NCI-H345 treated with DMSO at 0.1 percent for 48 hours (cell line): Measurements from ENCODE around the gene MAP2K6.

Source experiments
- DNase-seq: peaks from one replicate; lab custom pipeline; 2025; ENCODE audit not compliant: unreplicated experiment; lab: John Stamatoyannopoulos, UW

Gene MAP2K6

DNA sequence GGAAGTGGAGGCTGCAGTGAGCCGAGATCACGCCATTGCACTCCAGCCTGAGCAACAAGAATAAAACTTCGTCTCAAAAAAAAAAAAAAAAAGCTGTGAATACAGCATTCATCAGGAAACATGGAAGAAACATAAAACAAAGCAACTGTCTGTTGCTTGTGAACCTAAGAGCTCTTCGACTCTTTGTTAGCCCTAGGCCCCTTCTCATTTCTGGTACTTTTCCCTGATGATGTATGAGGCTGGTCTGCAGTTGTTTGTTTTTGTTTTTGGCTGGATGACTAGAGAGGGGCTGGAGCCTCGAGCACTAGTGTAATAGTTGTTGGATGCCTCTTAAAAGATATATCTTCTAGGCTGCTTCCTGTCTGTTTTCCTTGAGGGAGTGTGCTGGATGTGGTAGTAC lies 113.5 kb downstream of the MAP2K6 start:
- DNase-seq = no peak

DNA sequence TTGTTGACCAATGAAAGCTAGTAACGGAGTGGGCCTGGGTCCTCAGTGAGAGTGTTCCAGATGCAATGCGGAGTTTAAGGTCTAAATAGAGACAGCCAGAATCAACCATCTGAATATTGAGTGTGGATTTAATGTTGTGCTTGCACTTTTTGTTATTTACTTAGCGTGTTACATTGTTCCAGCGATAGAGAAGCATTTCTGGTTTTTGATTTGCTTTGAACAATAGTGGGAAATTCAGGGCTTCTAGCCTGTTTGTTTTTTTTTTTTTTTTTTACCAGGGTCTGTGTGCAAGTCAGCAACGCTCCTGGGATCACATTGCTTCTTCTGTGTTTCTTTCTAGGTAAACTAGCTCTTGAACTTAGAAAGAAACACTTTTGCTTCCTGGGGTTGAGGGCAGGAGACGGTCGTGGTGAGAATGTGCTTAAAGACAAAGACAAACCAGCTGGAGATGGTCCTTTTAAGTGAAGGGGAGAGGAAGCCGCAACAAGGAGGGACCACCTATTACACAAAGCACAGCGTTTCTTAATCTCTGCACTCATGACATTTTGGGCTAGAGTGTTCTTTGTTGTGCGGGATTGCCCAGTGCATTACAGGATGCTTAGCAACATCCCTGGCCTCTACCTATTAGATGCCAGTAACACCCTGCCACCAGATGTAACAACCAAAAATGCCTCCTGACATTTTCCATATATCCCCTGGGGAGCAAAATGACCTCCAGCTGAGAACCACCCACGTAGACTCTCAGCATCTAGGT lies 119.2 kb downstream of the MAP2K6 start:
- no peak for DNase-seq

DNA sequence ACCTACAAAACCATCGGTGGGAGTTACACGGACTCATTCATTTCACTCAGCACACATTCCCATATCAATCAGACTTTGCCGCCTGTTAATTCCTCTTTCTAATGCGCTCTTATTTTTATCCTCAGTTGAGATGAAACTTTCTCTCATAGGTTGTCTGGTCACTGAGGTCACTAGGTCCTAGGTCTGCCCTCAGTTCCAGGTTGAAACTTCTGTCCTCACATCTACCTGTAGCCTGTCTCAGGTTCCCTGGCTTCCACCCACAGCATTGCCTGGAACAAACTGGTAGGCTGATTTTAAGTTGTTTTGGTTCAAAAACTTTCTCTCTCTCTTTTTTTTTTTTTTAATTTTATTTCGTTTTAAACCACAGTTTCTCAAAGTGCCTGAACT lies 119.7 kb downstream of the MAP2K6 start:
- DNase-seq = no peak

DNA sequence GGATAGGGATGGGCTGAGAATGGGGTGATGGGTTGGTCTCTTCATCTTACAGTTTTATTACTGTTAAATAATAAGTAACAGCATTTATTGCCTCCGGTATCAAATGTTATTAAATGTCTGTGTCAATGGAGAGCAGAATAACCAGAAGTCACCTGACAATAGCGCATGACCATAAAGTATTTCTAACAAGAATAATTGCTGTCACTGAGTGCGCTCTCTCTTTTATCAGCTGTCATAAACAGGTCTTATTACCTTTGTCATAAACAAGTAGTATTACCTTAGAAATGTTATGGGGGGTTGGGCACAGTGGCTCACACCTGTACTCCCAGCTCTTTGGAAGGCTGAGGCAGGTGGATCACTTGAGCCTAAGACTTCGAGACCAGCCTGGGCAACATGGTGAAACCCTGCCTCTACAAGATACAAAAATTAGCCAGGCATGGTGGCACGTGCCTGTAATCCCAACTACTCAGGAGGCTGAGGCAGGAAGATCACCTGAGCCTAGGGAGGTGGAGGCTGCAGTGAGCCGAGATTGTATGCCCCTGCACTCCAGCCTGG lies 120.6 kb downstream of the MAP2K6 start:
- DNase-seq = no peak

DNA sequence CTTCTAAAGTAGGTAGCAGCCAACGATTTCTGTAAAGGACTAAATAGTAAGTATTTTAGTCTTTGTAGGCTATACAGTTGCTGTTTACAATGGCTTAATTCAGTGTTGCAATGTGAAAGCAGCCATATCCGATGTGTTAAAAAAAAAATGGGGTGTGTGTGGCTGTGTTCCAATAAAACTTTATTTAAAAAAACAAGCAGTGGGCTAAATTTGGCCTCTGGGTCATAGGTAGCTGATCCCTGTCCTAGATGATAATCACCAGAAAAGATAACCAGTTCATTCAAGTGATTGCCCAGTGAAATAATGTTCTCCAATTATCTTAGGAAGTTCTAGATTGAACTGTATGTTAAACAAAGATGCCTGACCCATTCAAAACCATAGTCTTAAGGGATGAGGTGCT lies 124.3 kb downstream of the MAP2K6 start:
- no peak for DNase-seq

DNA sequence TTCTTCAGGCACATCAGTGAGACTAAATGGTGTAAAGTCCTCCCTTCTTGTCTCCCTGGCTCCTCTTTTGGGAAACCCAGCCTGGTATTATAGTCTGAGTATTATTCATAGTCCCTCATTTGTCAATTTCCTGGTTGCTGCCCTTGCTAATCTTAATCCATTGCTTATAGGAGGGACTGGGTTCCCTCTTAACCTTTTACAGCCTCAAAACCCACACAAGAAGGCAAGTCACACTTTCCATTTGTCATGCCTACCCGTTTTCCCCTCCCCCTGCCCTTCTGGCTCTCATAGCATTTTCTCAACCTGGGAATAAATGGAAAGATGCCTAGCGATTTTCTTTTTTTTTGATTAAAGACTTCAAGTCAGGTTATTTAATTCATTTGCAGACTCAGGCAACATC lies 124.8 kb downstream of the MAP2K6 start:
- no peak for DNase-seq

DNA sequence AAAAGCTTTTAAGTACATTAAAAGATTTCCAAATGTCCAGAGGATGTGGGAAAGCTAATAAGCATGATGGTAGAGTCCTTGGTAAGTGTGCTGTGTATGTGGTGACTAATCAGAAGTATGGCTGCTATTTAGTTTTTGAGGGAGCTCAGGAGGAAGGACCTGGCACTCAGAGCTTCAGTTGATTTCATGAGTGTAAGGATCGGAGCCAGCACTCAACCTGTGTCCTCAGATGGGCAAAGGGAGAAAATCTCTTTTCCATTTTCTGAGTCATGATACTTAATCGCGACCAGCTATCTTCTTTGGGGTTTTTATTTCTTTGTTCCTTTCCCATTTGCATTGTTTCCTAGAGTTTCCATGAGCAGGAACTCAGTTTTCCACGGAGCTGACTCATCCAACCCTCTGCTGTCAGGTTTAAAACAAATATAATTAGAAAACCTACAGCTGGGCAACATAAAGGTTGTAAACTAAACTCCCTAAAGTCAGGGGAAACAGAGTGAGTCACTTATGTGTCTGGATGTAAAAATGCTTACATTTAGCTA lies 125.4 kb downstream of the MAP2K6 start:
- no peak for DNase-seq

DNA sequence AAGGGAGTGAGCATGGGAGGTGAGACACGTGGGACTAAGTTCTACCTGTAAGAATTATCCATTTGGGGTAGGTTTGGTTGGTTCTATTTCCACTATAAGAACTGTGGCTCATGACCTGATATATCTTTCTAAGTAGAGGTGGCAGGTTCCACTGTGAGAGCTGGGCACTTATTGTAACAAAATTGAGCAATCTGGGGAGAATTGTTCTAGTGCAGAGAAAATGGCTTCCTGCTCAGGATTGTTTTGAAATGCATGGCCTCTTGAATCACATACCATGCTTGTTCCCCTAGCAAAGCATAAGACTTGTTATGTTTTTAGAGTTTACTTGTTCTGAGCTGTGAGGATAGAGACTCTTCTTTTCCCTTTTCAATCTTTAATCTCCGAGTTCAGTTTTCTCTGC lies 125.9 kb downstream of the MAP2K6 start:
- DNase-seq = no peak

DNA sequence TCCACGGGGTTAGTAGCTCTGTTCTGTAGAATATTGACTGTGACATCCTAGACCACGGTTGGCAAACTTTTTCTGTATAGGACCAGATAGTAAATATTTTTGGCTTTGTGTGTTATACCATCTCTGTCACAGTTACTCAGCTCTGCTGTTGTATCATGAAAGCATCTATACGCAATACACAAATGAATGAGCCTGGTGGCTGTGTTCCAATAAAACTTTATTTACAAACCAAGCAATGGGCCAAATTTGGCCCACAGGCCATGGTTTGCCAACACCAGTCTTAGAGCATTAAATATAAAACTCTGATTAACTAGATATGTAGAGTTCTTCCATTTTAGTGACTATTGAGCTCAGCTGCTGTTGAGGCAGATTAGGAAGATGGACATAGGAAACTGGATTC lies 132.7 kb downstream of the MAP2K6 start:
- DNase-seq = no peak

DNA sequence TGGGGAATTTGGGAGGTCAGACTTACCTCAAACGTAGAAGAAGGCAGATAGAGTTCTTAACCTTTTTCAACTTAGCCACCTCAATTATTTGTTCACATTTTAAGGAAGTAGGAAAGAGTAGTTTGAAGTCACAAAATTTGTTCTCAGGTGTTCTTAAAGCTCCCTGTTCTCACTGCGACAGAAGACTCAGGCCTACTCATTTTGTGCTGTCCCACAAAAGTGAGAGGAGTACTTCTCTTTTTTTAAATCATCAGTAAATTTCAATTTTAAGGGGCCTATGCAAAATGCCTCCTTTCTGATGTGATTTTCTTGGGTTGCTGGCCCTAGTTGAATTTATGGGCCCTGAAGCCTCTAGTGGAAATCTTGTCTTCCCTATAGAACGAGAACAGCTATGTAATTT lies 133.4 kb downstream of the MAP2K6 start:
- no peak for DNase-seq

DNA sequence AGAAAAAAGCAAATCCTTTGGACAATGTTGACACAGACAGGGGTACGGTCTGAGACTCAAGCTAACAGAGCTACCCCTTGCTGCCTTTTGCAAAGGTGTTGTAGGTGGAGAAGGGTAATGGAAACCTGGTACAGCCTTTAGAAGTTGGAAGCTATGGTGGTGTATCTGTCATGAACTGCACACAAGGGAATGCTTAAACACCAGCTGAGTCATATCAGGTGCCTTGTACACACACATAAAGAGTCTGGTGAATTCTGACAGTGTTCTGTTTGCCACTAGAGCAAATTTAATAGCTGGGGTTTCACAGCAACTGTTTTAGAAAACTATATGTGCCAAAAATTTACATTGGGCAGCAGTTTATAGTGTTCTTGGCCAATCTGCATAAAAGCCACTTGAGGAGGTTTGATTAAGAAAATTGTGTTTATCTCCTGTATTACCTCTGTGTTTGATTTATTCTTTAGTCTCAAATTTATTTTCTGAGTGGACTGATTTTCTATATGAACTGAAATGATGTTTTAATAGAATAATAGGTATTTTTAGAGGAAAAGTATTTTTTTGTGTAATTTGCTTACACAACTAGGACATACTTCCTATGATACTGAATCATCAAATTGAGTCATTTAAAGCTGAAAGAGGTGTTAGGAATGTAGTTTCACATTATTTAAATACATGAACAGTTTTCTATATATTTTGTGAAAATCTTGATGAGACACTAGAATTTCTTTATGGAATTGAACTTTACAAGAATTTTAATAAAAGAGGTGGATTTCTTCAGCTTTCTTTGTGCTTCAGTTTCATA lies 136.9 kb downstream of the MAP2K6 start:
- no peak for DNase-seq

DNA sequence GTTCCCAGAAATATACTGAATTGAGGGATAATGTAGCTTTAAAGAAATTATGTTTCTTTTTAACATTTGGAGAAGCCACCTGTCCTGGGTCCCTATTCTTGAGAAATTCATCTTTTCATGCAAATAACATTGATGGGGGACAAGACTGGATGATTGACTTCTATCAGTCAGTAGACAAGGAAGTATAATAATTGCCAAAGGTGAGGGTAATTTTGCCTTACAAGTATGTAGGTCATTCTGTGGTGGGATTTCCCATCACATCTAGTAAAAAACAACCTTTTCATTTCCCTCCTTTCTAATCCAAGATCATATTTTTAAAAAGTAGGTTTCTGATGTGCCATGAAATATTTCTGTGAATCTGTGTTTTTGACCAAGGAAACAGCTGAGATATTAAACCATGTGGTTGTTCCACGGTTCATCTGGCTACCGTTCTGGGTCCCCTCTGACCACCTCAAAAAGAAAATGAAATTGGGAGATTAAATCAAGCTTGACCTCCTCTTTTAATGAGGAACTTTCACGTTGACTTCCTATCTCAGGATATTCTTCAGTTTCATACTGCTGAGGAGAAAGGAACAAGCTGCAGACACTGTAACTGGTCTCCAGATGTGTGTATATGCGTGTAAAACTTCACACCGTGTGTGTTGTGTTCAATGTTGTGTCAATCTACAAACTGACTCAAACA lies 138.6 kb downstream of the MAP2K6 start:
- no peak for DNase-seq

DNA sequence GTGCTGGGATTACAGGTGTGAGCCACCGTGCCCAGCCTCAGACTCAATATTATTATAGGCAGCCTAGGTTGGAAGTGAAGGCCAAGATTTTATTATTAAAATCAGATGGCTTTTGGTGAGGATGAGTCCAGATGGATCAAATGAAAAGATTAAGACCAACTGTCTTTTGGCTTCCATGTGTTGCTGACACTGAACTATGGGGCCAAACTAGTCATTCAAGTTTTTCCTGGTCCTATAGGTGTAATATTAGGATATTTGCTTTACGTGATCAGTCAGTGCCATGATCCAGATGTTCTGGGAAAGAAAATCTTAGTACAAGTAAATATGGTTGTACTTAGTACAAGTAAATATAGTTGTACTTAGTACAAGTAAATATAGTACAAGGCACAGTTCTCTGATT lies 140.6 kb downstream of the MAP2K6 start:
- no peak for DNase-seq

DNA sequence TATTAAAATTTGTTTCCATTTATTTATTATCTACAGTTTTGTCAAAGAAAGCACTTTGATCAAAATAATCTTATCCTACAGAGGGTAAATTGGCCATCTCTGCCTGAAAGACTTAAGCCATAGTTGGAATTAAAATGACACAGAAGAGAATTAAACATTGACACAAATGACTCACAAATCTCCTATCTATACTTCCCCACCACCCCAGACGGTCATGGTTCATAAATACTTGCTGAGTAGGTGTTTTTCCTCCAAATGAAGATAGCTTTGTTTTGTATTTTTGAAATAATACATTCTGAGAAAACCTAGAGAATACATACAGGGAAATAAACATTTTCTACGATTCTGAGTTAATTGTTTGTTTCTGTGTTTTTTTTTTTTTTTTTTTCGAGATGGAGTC lies 142.8 kb downstream of the MAP2K6 start:
- no peak for DNase-seq

DNA sequence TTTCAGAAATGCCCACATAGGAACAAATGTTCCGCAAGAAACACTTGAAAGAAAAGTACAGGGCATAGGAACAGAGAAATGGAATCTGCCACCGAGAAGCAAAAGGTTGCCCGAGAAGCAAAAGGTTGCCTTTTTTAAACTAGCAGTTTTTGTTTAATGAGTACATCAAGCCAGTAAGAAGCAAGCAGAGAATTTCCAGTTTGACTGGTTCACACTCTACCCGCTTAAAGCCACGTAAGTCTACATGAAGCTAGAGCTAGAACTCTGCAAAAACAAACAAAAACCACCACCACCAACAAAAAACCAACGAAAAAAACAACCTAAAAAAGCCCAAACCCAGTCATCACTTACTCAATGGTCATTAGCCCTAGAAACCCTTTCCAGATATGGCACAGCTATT lies 144.3 kb downstream of the MAP2K6 start:
- no peak for DNase-seq

DNA sequence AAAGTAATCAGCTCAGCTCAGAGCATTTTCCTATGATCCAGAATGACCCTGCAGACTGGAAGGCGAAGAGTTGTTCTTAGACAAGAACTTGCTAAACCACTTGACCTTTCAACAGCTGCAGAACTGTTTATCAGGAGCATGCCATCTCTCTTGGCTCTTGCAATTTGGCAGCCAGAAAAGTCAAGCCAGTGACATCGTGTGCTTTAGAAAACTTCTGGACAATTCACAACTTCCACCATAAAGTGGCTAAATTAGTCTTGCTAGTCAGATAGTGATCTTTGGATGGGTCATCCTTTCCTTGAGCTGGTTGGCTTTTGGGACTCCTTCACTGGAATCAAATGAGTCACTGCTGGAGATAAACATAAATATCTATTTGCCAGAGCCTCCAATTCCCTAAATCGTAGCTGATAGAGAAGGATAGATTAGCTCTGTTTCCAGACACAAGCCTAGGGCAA lies 146.5 kb downstream of the MAP2K6 start:
- no peak for DNase-seq

DNA sequence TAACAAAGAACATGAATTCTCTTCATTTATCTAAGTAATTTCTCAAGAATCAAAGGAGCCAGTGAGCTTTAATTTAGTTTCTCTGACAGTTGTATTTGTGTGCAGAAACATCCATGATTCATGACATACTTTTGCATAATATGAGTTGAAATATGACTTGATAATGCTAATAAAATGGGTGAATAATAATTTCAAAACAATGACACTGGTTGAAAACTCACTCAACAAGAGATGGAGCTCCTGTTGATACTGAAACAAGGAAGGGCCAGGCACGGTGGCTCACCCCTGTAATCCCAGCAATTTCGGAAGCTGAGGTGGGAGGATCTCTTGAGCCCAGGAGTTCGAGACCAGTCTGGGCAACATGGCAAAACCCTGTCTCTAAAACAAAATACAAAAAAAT lies 147.0 kb downstream of the MAP2K6 start:
- no peak for DNase-seq

DNA sequence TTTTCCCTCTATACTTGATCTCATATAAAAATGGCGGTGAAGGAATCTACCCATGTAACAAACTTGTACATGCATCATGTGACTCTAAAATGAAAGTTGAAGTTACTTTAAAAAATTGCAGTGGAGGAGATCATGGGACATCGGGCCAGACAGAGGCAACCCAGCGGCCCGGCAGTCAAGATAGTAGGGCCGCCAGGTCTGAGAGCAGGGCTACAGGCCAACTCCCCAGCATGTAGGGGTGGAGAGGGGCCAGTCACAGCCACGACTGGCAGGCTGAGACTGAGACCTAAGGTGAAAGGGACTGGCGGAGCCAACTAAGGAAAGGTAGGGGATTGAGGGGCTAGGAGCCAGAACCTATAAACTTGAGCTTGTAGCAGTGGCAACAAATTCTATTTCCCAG lies 150.9 kb downstream of the MAP2K6 start:
- DNase-seq = no peak

DNA sequence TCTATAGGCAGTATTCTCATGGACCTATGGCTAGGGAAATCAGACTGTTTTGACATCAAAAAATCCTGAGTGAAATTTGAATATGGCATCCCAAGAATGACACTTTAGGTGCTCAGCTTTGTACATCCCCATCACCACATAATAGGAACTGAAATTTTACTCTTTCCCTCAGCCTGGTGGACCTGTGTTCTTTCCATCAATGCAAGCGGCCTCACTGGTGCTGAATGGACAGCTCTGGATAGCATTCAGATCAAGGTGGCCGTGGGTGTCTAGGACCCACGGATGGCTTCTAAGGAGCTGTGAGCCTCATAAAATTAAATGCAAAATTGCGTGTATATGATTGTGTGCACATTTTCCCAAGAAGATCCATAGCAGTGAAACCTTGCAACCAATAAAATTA lies 152.6 kb downstream of the MAP2K6 start:
- DNase-seq = no peak

DNA sequence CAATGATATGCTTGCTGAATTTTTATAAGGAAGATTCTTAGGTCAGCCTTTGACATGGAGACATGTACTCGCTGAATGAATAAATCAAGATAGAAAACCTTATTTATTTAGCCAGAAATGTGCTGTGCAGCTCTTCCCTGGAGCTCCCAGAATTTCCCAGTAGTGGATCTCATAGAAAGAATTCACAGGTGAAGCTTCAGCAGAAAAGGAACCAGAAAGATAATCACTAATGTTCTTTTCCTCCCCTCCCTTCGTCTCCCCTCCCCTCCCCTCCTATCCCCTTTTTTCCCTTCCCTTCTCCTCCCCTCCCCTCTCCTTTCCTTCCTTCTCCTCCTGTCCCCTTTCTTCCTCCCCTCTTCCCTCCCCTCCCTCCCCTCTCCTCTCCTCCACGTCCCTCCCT lies 158.2 kb downstream of the MAP2K6 start:
- no peak for DNase-seq

DNA sequence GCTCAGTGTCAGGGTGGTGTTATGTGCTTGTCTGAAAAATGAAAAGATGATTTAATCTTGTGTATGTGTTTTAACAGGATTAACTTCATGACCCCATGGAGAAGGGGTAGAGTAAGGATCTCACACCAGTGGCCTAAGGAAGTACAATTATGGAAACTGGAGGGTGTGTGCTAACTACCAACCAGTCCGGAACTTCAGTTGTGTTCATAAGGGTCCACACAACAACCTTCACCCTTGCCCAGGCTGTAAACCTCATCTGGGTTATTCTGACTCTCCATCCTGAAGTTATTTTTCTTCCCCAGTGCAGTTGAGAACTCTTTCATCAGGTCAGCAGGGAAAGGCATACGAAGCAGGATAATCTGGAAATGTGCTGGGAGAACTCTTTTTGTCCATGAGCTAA lies 158.9 kb downstream of the MAP2K6 start:
- no peak for DNase-seq
